T-helper 2 cell treated with Interferon-gamma antibody and Interleukin-4, amounts not matched to agents 5 μg/mL and 100 μg/mL, for 36 hours (primary cell): ENCODE measurements around the gene CNKSR2.
"Not testable (repeated sequence)": the region's sequence is repeated elsewhere in the genome, so short reads cannot be mapped to it uniquely, and the experiment has no call there.

ENCODE experiments used
- DNase-seq: peaks from one replicate; pipeline ENCODE4 v3.0.0; 2021; ENCODE audit warnings: low spot score
- H3K27ac Mint-ChIP-seq: one replicate; pipeline ENCODE4 v1.8.0; 2021; ENCODE audit warnings: mild to moderate bottlenecking, mixed read lengths
- H3K27me3 Mint-ChIP-seq: one replicate; pipeline ENCODE4 v1.8.0; 2021; ENCODE audit warnings: low read depth, mixed read lengths
- H3K36me3 Mint-ChIP-seq: one replicate; pipeline ENCODE4 v1.8.0; 2021; ENCODE audit warnings: low read depth, mixed read lengths
- H3K4me1 Mint-ChIP-seq: one replicate; pipeline ENCODE4 v1.8.0; 2021; ENCODE audit warnings: low read depth, mixed read lengths
- H3K4me3 Mint-ChIP-seq: one replicate; pipeline ENCODE4 v1.8.0; 2022; ENCODE audit warnings: mild to moderate bottlenecking, moderate library complexity, mixed read lengths
- H3K9me3 Mint-ChIP-seq: one replicate; pipeline ENCODE4 v1.8.0; 2021; ENCODE audit warnings: mixed read lengths

CNKSR2 gene

DNA sequence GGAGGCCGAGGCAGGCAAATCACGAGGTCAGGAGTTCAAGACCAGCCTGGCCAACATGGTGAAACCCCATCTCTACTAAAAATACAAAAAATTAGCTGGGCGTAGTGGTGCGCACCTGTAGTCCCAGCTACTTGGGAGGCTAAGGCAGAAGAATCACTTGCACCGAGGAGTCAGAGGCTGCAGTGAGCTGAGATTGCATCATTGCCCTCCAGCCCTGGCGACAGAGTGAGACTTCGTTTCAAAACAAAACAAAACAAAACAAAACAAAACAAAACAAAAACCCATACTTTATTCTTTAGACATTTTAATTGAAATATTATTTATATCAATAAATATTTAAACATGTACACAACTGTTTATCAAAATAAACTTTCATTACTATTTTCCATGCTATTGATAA lies 109.8 kb downstream of the CNKSR2 start:
- DNase-seq, H3K27me3 Mint-ChIP-seq, H3K36me3 Mint-ChIP-seq, H3K4me1 Mint-ChIP-seq, H3K27ac Mint-ChIP-seq, H3K4me3 Mint-ChIP-seq, H3K9me3 Mint-ChIP-seq: not testable (repeated sequence)

DNA sequence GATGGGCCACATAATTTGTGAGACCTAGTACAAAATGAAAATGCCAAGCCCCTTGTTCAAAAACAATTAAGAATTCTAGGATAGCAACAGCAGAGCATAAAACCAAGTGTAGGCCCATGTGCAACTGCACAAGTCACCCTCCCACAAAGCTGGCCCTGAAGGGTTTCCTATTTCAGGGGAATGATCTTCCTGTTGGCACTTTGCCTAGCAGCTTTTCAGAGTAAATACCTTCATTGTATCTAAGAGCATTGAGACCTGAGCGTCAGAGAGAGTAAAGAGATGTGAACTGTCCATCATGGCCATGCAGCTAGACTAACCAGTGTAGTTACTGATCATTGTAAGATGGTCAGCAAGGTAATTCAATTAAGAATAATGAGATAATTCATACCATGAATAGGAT lies 113.6 kb downstream of the CNKSR2 start:
- no peak for DNase-seq
- no peaks in the 10 kb centered on the region for H3K27me3 Mint-ChIP-seq
- no peaks in the 10 kb centered on the region for H3K36me3 Mint-ChIP-seq
- no peak overlapping the region for H3K4me3 Mint-ChIP-seq
- H3K9me3 Mint-ChIP-seq = no peaks in the 10 kb centered on the region
- H3K27ac Mint-ChIP-seq = no peak overlapping the region
- no peaks in the 10 kb centered on the region for H3K4me1 Mint-ChIP-seq

GRCh38 chrX:21490341-21490740 lies 116.1 kb downstream of the CNKSR2 start:
- Mint-ChIP-seq H3K27ac (no peak overlapping the region), H3K4me3 (no peak overlapping the region), H3K27me3 (no peaks in the 10 kb centered on the region), H3K36me3 (no peaks in the 10 kb centered on the region), H3K4me1 (no peaks in the 10 kb centered on the region), H3K9me3 (no peaks in the 10 kb centered on the region)
- DNase-seq = no peak

DNA sequence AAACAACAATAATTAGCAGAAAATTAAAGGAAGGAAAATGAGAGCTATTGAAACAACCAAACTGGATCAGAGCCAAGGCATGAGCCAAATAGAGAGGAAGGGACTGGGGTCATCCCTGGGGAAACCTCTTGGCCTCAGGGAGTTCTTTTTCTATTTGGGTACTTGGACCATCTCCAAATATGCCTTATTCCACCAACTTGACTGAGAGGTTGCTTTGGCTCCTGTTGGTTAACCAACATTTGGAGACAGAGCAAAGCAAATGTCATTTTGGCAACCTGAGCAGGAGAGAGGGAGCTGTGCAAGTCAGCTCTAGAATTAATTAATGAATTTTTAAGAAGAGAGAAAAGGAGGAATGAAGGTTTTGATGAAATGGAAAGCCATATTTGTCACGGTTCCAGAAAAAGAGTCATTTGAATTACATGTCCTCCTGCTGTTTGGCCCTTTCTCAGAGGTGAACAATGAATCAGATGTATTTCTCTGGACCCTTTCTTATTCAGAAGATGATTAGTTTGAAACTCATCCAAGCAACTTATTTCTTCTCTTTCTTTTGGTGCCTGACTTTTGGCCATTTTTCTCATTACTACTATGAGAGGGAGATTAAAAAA lies 119.1 kb downstream of the CNKSR2 start:
- H3K36me3 Mint-ChIP-seq = no peaks in the 10 kb centered on the region
- H3K9me3 Mint-ChIP-seq = no peaks in the 10 kb centered on the region
- H3K27me3 Mint-ChIP-seq = no peaks in the 10 kb centered on the region
- DNase-seq = no peak
- no peaks in the 10 kb centered on the region for H3K4me1 Mint-ChIP-seq
- no peak overlapping the region for H3K27ac Mint-ChIP-seq
- H3K4me3 Mint-ChIP-seq = no peak overlapping the region

DNA sequence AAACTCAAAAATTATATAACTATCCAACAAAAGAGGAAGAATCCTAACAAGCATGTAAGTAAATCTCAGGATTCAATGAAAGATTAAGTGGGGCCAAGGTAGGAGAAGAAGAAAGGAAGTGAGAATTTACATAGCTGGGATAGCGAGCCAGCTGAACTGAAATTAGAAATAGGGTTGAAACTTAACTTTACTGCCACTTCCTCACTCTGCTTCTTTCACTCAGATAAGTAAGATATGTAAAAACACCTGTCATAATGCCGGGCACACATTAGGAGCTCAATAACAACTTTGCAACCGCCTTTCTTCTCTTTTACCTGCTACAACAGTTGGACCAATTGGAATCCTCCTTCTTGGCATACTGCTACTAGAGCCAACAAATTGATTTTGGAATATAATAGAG lies 129.4 kb downstream of the CNKSR2 start:
- no peak overlapping the region for H3K27ac Mint-ChIP-seq
- no peaks in the 10 kb centered on the region for H3K4me1 Mint-ChIP-seq
- H3K27me3 Mint-ChIP-seq = no peaks in the 10 kb centered on the region
- no peak for DNase-seq
- H3K9me3 Mint-ChIP-seq = no peaks in the 10 kb centered on the region
- H3K36me3 Mint-ChIP-seq = no peaks in the 10 kb centered on the region
- H3K4me3 Mint-ChIP-seq = no peak overlapping the region

- no peaks in the 10 kb centered on the region for H3K4me1 Mint-ChIP-seq
- H3K36me3 Mint-ChIP-seq = no peaks in the 10 kb centered on the region
- no peaks in the 10 kb centered on the region for H3K9me3 Mint-ChIP-seq
- H3K27ac Mint-ChIP-seq = no peak overlapping the region
- no peak for DNase-seq
- H3K27me3 Mint-ChIP-seq = no peaks in the 10 kb centered on the region
- H3K4me3 Mint-ChIP-seq = no peak overlapping the region
Observed at GRCh38 chrX:21509912-21510311, 135.7 kb downstream of the CNKSR2 start.

- H3K36me3 Mint-ChIP-seq = no peaks in the 10 kb centered on the region
- no peak for DNase-seq
- no peaks in the 10 kb centered on the region for H3K9me3 Mint-ChIP-seq
- no peaks in the 10 kb centered on the region for H3K27me3 Mint-ChIP-seq
- no peak overlapping the region for H3K4me3 Mint-ChIP-seq
- no peaks in the 10 kb centered on the region for H3K4me1 Mint-ChIP-seq
- H3K27ac Mint-ChIP-seq = no peak overlapping the region
Observed at GRCh38 chrX:21524008-21524407, 149.8 kb downstream of the CNKSR2 start.

DNA sequence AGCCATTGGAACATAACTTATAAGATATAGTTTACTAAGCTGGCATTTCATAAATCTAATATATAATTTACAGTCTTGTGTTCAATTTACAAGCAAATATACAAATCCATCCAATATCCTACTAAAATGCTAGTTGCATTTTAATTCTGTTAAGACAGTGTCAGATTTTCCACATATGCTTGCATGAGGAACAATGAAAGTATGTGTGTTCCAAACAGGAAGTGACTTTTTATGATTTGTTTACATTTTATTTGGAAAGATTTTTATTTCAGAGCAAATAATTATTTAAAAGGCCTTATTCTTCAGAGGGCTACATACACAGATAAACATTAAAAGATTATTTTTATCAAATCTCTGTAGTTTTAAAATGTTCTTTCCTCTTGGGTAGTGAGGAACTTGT lies 153.9 kb downstream of the CNKSR2 start:
- no peak for DNase-seq
- Mint-ChIP-seq H3K9me3 (no peaks in the 10 kb centered on the region), H3K27me3 (no peaks in the 10 kb centered on the region), H3K4me1 (no peaks in the 10 kb centered on the region), H3K36me3 (no peaks in the 10 kb centered on the region), H3K27ac (no peak overlapping the region), H3K4me3 (no peak overlapping the region)

DNA sequence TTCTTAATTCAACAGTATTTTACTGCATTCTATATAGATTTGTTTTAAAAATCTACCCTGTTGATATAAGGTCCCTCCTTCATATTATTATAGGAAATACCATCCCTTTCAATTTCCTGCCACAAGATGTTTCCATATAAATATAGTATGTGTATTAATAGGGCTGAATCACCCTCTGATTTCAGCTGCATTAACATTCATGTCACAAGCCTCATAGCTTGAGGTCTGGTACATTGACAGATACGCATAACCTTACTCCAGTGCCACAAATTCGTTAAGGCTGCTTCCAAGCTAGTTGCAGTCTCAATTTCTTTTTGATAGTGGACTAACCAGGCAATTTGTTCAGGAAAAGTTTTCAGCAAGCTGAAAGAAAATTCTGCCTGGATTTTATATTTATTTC lies 155.6 kb downstream of the CNKSR2 start:
- Mint-ChIP-seq H3K9me3 (no peaks in the 10 kb centered on the region), H3K27ac (no peak overlapping the region), H3K4me1 (no peaks in the 10 kb centered on the region), H3K4me3 (no peak overlapping the region), H3K27me3 (no peaks in the 10 kb centered on the region), H3K36me3 (no peaks in the 10 kb centered on the region)
- DNase-seq = no peak

DNA sequence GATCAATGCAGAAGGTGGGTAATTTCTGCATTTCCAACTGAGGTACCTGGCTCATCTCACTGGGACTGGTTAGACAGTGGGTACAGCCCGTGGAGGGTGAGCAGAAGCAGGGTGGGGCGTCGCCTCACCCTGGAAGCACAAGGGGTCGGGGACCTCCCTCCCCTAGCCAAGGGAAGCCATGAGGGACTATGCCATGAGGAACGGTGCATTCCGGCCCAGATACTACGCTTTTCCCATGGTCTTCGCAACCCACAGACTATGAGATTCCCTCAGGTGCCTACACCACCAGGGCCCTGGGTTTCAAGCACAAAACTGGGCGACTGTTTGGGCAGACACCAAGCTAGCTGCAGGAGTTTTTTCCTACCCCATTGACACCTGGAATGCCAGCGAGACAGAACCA lies 170.4 kb downstream of the CNKSR2 start:
- H3K4me3 Mint-ChIP-seq, H3K27me3 Mint-ChIP-seq, H3K27ac Mint-ChIP-seq, H3K4me1 Mint-ChIP-seq, H3K9me3 Mint-ChIP-seq, H3K36me3 Mint-ChIP-seq, DNase-seq: not testable (repeated sequence)

DNA sequence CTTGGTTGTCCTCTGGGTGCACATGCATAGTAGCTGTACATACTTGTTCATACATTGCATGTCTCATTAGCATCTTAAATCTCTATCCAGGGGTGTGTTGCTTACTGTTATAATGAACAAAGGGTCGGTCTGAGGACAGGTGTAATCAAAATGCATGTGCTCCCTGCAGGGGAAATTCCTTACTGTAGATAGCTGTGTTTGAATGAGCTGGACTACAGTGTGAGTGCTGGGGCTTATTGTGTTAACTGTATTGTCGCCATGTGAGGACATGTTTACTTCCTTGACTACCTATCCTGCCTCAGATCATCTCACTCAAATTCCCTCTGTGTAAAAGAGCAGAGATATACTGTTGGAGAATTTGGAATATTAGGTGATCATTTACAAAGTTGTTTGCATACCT lies 185.2 kb downstream of the CNKSR2 start:
- Mint-ChIP-seq H3K36me3 (peaks cover 5% of the 10 kb centered on the region), H3K27ac (no peak overlapping the region), H3K9me3 (no peaks in the 10 kb centered on the region), H3K4me3 (no peak overlapping the region), H3K4me1 (no peaks in the 10 kb centered on the region), H3K27me3 (no peaks in the 10 kb centered on the region)
- no peak for DNase-seq

DNA sequence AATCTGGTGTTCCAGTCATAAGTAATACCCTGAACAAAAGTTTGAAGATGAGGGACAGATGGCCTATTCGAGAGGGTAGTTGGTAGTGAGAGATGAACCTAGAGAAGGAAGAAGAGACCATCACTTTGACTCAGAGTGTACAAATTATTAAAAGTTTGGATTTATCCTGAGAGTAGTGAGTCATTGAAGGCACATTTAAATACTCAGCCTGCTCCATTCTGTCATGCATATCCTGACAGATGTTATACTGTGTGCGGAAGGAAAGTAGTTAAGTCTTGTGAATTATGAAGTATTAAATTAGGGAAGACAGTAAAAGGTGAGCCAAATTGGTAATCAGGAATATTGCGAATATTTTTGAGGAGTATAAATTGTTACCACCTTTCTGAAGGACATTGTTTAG lies 190.8 kb downstream of the CNKSR2 start:
- peaks cover 7% of the 10 kb centered on the region for H3K9me3 Mint-ChIP-seq
- no peak for DNase-seq
- H3K4me3 Mint-ChIP-seq = no peak overlapping the region
- no peaks in the 10 kb centered on the region for H3K4me1 Mint-ChIP-seq
- peaks cover 9% of the 10 kb centered on the region for H3K36me3 Mint-ChIP-seq
- no peak overlapping the region for H3K27ac Mint-ChIP-seq
- no peaks in the 10 kb centered on the region for H3K27me3 Mint-ChIP-seq

GRCh38 chrX:21574793-21575192 lies 200.6 kb downstream of the CNKSR2 start:
- no peak overlapping the region for H3K4me3 Mint-ChIP-seq
- peaks cover 13% of the 10 kb centered on the region for H3K36me3 Mint-ChIP-seq

GRCh38 chrX:21581479-21581878 lies 207.3 kb downstream of the CNKSR2 start:
- Mint-ChIP-seq H3K4me1 (no peaks in the 10 kb centered on the region), H3K27ac (no peak overlapping the region), H3K36me3 (peaks cover 2% of the 10 kb centered on the region), H3K9me3 (no peaks in the 10 kb centered on the region), H3K27me3 (no peaks in the 10 kb centered on the region), H3K4me3 (no peak overlapping the region)
- DNase-seq = no peak

More at GRCh38 chrX:21574793-21575192, 200.6 kb downstream of the CNKSR2 start:
- H3K9me3 Mint-ChIP-seq = peaks cover 6% of the 10 kb centered on the region
- no peaks in the 10 kb centered on the region for H3K27me3 Mint-ChIP-seq
- DNase-seq = no peak
- no peak overlapping the region for H3K27ac Mint-ChIP-seq
- H3K4me1 Mint-ChIP-seq = no peaks in the 10 kb centered on the region

GRCh38 chrX:21586001-21586400 lies 211.8 kb downstream of the CNKSR2 start:
- H3K27me3 Mint-ChIP-seq = no peaks in the 10 kb centered on the region
- H3K9me3 Mint-ChIP-seq = peaks cover 5% of the 10 kb centered on the region
- DNase-seq = no peak
- H3K27ac Mint-ChIP-seq = no peak overlapping the region
- H3K4me1 Mint-ChIP-seq = peaks cover 9% of the 10 kb centered on the region
- no peak overlapping the region for H3K4me3 Mint-ChIP-seq
- peaks cover 11% of the 10 kb centered on the region for H3K36me3 Mint-ChIP-seq
